Endothelial cell of umbilical vein (primary cell): ENCODE results near the gene AP1B1. TPM values are rescaled to one million over a fixed set of nuclear protein-coding genes. Genes with fewer than 3 reads are reported as not detected.

Source experiments
- BruUV-seq: library from RNA; stranded (reverse); fragments of 400-500 nt; replicated peaks from 2 replicates; lab custom pipeline; 2021; lab: Mats Ljungman, UMichigan
- CTCF ChIA-PET: fragments of 300-600, 350-600 bp; sonication (Branson Sonifier 250); formaldehyde crosslinking; loops from one replicate; lab custom pipeline; 2021; ENCODE audit warnings: antibody characterized with exemption, inconsistent platforms; lab: Charles Lee
- POLR2A ChIA-PET: fragments of 300-600, 350-600 bp; sonication (Branson Sonifier 250); formaldehyde crosslinking; loops from one replicate; lab custom pipeline; 2021; ENCODE audit warnings: antibody characterized with exemption, inconsistent platforms; lab: Charles Lee
- DNase-seq: peaks from one replicate; pipeline ENCODE4 v3.0.0-alpha.2; 2011; ENCODE audit warnings: low read depth, low spot score
- FAIRE-seq: peaks from 2 replicates; lab custom pipeline; 2011; peaks lifted over from hg19 to GRCh38; lab: Jason Lieb, UNC
- H2AFZ ChIP-seq: 2 replicates; pipeline ENCODE4 v1.6.0; 2012; ENCODE audit warnings: low read depth, low read length, control low read depth, inconsistent platforms
- H3K27ac ChIP-seq: 2 replicates; pipeline ENCODE4 v1.5.1; 2011; ENCODE audit warnings: low read depth, mild to moderate bottlenecking, control low read depth, low read length, moderate library complexity; ENCODE audit not compliant: insufficient read depth
- H3K27me3 ChIP-seq, 2 experiments: 2 replicates each; pipeline versions ENCODE4 v1.6.0 to v1.6.1; 2011; ENCODE audit warnings: low read length in 2 of 2, mixed read lengths in 1 of 2; ENCODE audit not compliant: control insufficient read depth in 2 of 2, insufficient read depth in 2 of 2
- H3K36me3 ChIP-seq, 2 experiments: 2 replicates in 1 of 2; 3 replicates in 1 of 2; pipeline ENCODE4 v1.5.1; 2011; ENCODE audit warnings: low read length in 2 of 2, mild to moderate bottlenecking in 1 of 2, moderate library complexity in 1 of 2; ENCODE audit not compliant: control insufficient read depth in 2 of 2, insufficient read depth in 2 of 2; ENCODE audit errors: extremely low read depth in 1 of 2
- H3K4me1 ChIP-seq: 3 replicates; pipeline ENCODE4 v1.5.1; 2011; ENCODE audit warnings: mild to moderate bottlenecking, low read length; ENCODE audit not compliant: control insufficient read depth, insufficient read depth; ENCODE audit errors: extremely low read depth
- H3K4me2 ChIP-seq: 2 replicates; pipeline ENCODE4 v1.6.1; 2011; ENCODE audit warnings: low read length, control low read depth, mixed read lengths; ENCODE audit not compliant: insufficient read depth
- H3K4me3 ChIP-seq, 3 experiments: fragments of 200-600 bp in 1 of 3; sonication (generic), shearing (Covaris generic) in 1 of 3; replicated peaks in 1 of 3; 2 replicates each; pipeline ENCODE4 v1.5.1; 2011 to 2016; ENCODE audit warnings: control low read depth in 3 of 3, low read length in 3 of 3, mild to moderate bottlenecking in 2 of 3, inconsistent platforms in 1 of 3, low read depth in 1 of 3, moderate library complexity in 1 of 3; ENCODE audit not compliant: insufficient read depth in 1 of 3
- H3K79me2 ChIP-seq: 2 replicates; pipeline ENCODE4 v1.6.0; 2012; ENCODE audit warnings: low read length, inconsistent platforms; ENCODE audit not compliant: control insufficient read depth, insufficient read depth
- H3K9ac ChIP-seq: replicated peaks from 2 replicates; pipeline ENCODE3; 2011; ENCODE audit warnings: low read length, control low read depth; ENCODE audit not compliant: insufficient read depth; ENCODE audit errors: extremely low read depth
- H3K9me1 ChIP-seq: replicated peaks from 3 replicates; pipeline ENCODE4 v1.6.0; 2011; ENCODE audit warnings: mild to moderate bottlenecking, low read length; ENCODE audit not compliant: control insufficient read depth, insufficient read depth; ENCODE audit errors: extremely low read depth
- H3K9me3 ChIP-seq: replicated peaks from 2 replicates; pipeline ENCODE4 v1.5.1; 2012; ENCODE audit warnings: low read length, inconsistent platforms; ENCODE audit not compliant: control insufficient read depth, insufficient read depth
- H4K20me1 ChIP-seq: replicated peaks from 2 replicates; pipeline ENCODE3; 2011; ENCODE audit warnings: mild to moderate bottlenecking, low read length; ENCODE audit not compliant: control insufficient read depth, insufficient read depth; ENCODE audit errors: extremely low read depth
- CTCF ChIP-seq, 2 donors: IDR thresholded peaks; 1 replicate in 1 of 2; 2 replicates in 1 of 2; pipeline ENCODE4 v1.5.1; 2011; ENCODE audit warnings: low read length in 2 of 2, mild to moderate bottlenecking in 2 of 2, moderate library complexity in 2 of 2, control low read depth in 1 of 2, inconsistent platforms in 1 of 2, low read depth in 1 of 2; ENCODE audit not compliant: insufficient read depth in 1 of 2; ENCODE audit errors: extremely low read depth in 1 of 2
- EZH2 ChIP-seq: IDR thresholded peaks from 2 replicates; pipeline ENCODE4 v1.6.1; 2012; ENCODE audit warnings: borderline replicate concordance, low read depth, mild to moderate bottlenecking, moderate library complexity, low read length, inconsistent platforms; ENCODE audit not compliant: severe bottlenecking
- FOS ChIP-seq: IDR thresholded peaks from 2 replicates; pipeline ENCODE4 v1.6.1; 2011; ENCODE audit warnings: mild to moderate bottlenecking, low read length, moderate library complexity, borderline replicate concordance; ENCODE audit not compliant: insufficient read depth
- POLR2AphosphoS5 ChIP-seq: IDR thresholded peaks from 2 replicates; pipeline ENCODE4 v1.6.1; 2012; ENCODE audit warnings: low read depth, mild to moderate bottlenecking, control low read depth, low read length, moderate library complexity; ENCODE audit not compliant: insufficient read depth
- dilution Hi-C: fragments of 300-500 bp; cut with MboI; formaldehyde crosslinking; loops from one replicate; pipeline ENCODE4 v1.15.0; 2019; ENCODE audit warnings: low sequenced_read_pairs; ENCODE audit not compliant: extremely low pct_ligation_motif_present
- intact Hi-C: fragments of 100-400 bp; cut with micrococcal nuclease; formaldehyde crosslinking; loops from one replicate; pipeline ENCODE4 v1.10.0; 2022
- polyA plus RNA-seq, 4 experiments: library from polyadenylated mRNA; depleted of rRNA in 3 of 4; stranded (reverse) in 3 of 4; unstranded in 1 of 4; fragments of >200 nt; gene quantifications; 2 replicates each; pipeline versions ENCODE4 v1.2.1 to v1.2.3, GENCODE V29; 2011 to 2012; ENCODE audit warnings: missing spikeins in 1 of 4
- total RNA-seq: library from RNA; stranded (reverse); gene quantifications from 2 replicates; pipeline ENCODE4 v1.2.3, GENCODE V29; 2021

Gene AP1B1
- total and polyA plus RNA-seq, 2 donors (not counting 3 experiments of a cell fraction or from before 2014, with no cell fraction given) = 107 to 131 TPM

GRCh38 chr22:29313576-29314466, 74.5 kb downstream of the AP1B1 start:
- dilution Hi-C loops (no loop called here), intact Hi-C loops (no loop called here)
- peaks cover 0 to 4% of the 10 kb centered on the region in 2 experiments for H3K36me3 ChIP-seq
- no peak overlapping the region for H3K9ac ChIP-seq
- no peak overlapping the region for H3K4me2 ChIP-seq
- H4K20me1 ChIP-seq = no peaks in the 10 kb centered on the region
- no peak overlapping the region for H3K27ac ChIP-seq
- FAIRE-seq (no peak), DNase-seq (no peak)
- CTCF ChIA-PET = interaction anchor here (0.6 to 1.5 kb wide), 9 partner anchors 10 to 230 kb away, joined by 3 to 9 read pairs (median 5); no protein-coding TSS in a partner anchor
- no peaks in the 10 kb centered on the region for H3K79me2 ChIP-seq
- POLR2A ChIA-PET = no interaction called here
- no TSS peak for BruUV-seq
- H2AFZ ChIP-seq = no peak overlapping the region
- H3K4me3 ChIP-seq = no peak overlapping the region
- peaks cover 29% of the 10 kb centered on the region in 2 experiments for H3K27me3 ChIP-seq
- H3K4me1 ChIP-seq = peaks cover 26% of the 10 kb centered on the region
- H3K9me1 ChIP-seq = no peaks in the 10 kb centered on the region
- H3K9me3 ChIP-seq = no peaks in the 10 kb centered on the region
- no peak for TF ChIP-seq FOS
- no peak for TF ChIP-seq POLR2AphosphoS5
- peak; percentile 70 for TF ChIP-seq EZH2
- TF ChIP-seq CTCF (IDR thresholded peaks at IDR 0.05; ENCODE audit: extremely low read depth in 1 of 2, insufficient read depth in 1 of 2, low read depth in 1 of 2, low read length in 2 of 2) = no peak
